Suprapubic skin (tissue), 4 donors: ENCODE results near the gene ARHGDIB.

Source experiments
- CTCF ChIP-seq, 2 donors: fragments of 200-600 bp in 1 of 2; fragments of 450-650 bp in 1 of 2; sonication (generic) in 1 of 2; IDR thresholded peaks; one replicate each; pipeline ENCODE4 v1.5.1; 2016 to 2019; ENCODE audit warnings: antibody characterized with exemption in 2 of 2, mild to moderate bottlenecking in 1 of 2, moderate library complexity in 1 of 2
- POLR2A ChIP-seq, 2 donors: fragments of 450-650 bp; IDR thresholded peaks; one replicate each; pipeline ENCODE4 v1.6.1; 2017; ENCODE audit warnings: antibody characterized with exemption in 2 of 2, mild to moderate bottlenecking in 2 of 2, moderate library complexity in 2 of 2
- POLR2AphosphoS5 ChIP-seq, 3 donors: sonication (generic); formaldehyde crosslinking; IDR thresholded peaks; one replicate each; pipeline ENCODE4 v1.6.1; 2017; ENCODE audit warnings: antibody characterized with exemption in 3 of 3

GRCh38 chr12:14920475-14921126 lies 40.8 kb downstream of the ARHGDIB start:
- TF ChIP-seq CTCF (IDR thresholded peaks at IDR 0.05) (no peak), POLR2AphosphoS5 (IDR thresholded peaks at IDR 0.05) (no peak), POLR2A (IDR thresholded peaks at IDR 0.05) (no peak)
